ENCODE results near the gene CDC42EP3.

The CDC42EP3 gene

DNA sequence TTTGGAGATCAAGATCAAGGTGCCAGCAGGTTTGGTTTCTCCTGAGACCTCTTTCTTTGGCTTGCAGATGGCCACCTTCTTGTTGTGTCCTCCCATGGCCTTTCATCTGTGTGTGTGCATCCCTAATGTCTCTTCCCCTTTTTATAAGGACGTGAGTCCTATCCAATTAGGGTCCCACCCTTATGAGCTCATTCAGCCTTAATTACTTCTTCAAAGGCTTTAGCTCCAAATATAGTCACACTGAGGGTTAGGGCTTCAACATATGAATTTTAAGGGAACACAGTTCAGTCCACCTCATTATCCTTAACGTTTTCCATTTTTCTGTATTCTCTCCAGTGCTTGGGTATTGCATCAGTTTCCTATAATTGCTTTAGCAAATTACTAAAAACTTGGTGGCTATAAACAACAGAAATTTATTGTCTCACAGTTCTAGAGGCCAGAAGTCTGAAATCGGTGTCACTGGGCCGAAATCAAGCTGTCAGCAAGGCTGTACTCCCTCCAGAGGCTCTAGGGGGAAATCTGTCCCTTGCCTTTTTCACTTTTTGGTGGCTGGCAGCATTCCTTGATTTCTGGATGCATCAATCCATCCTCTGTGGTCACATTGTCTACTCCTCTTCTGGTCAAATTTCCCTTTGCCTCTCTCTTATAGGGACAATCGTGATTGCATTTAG, 34.1 kb downstream of the CDC42EP3 start:
- peak; percentile 57 for TF ChIP-seq CTCF (conservative IDR thresholded peaks at IDR 0.05; ENCODE audit: low read length)
- no peak overlapping the region for H3K4me3 ChIP-seq (ENCODE audit: low read length)
- DNase-seq (ENCODE audit: low read depth): peak; percentile 77

- TF ChIP-seq CTCF (conservative IDR thresholded peaks at IDR 0.05; ENCODE audit: low read length): no peak
- no peak for DNase-seq (ENCODE audit: low read depth)
- no peak overlapping the region for H3K4me3 ChIP-seq (ENCODE audit: low read length)
Measured at GRCh38 chr2:37636381-37637066, 34.9 kb downstream of the CDC42EP3 start.

- no peak for TF ChIP-seq CTCF (conservative IDR thresholded peaks at IDR 0.05; ENCODE audit: low read length)
- H3K4me3 ChIP-seq (ENCODE audit: low read length): no peak overlapping the region
- DNase-seq (ENCODE audit: low read depth): peak; percentile 90
Measured at GRCh38 chr2:37635504-37636380, 35.7 kb downstream of the CDC42EP3 start.

GRCh38 chr2:37634914-37635503, 36.4 kb downstream of the CDC42EP3 start:
- TF ChIP-seq CTCF (conservative IDR thresholded peaks at IDR 0.05; ENCODE audit: low read length): no peak
- no peak for DNase-seq (ENCODE audit: low read depth)
- no peak overlapping the region for H3K4me3 ChIP-seq (ENCODE audit: low read length)

GRCh38 chr2:37633845-37634244, 37.6 kb downstream of the CDC42EP3 start:
- TF ChIP-seq CTCF (conservative IDR thresholded peaks at IDR 0.05; ENCODE audit: low read length): no peak
- DNase-seq (ENCODE audit: low read depth): no peak
- H3K4me3 ChIP-seq (ENCODE audit: low read length): no peak overlapping the region

GRCh38 chr2:37633234-37633633, 38.2 kb downstream of the CDC42EP3 start:
- DNase-seq (ENCODE audit: low read depth): no peak
- H3K4me3 ChIP-seq (ENCODE audit: low read length): no peak overlapping the region
- no peak for TF ChIP-seq CTCF (conservative IDR thresholded peaks at IDR 0.05; ENCODE audit: low read length)
